Stimulated activated CD4-positive, alpha-beta T cell treated with anti-CD3 and anti-CD28 coated beads, Interleukin-15, amount 100 ng/mL, for 48 hours (primary cell): ENCODE data around the gene COL27A1.

Source experiments
- DNase-seq, 2 donors: peaks; one replicate each; pipeline ENCODE4 v3.0.0-alpha.2; 2020; ENCODE audit warnings: low read depth in 2 of 2

COL27A1 gene

GRCh38 chr9:114271556-114272510 is 116.5 kb downstream of the COL27A1 start:
- peak in 1 of 2 donors; percentile 7 for DNase-seq

GRCh38 chr9:114272739-114273431 is 117.5 kb downstream of the COL27A1 start:
- DNase-seq: no peak

- DNase-seq: no peak
Measured at GRCh38 chr9:114273461-114273881, 118.1 kb downstream of the COL27A1 start.

- DNase-seq: no peak
Measured at GRCh38 chr9:114274217-114274616, 118.9 kb downstream of the COL27A1 start.

GRCh38 chr9:114275246-114276004 is 120.1 kb downstream of the COL27A1 start:
- no peak for DNase-seq

GRCh38 chr9:114276908-114277821 is 121.8 kb downstream of the COL27A1 start:
- no peak for DNase-seq

GRCh38 chr9:114278356-114278755 is 123.0 kb downstream of the COL27A1 start:
- DNase-seq: no peak

GRCh38 chr9:114278881-114279570 is 123.7 kb downstream of the COL27A1 start:
- DNase-seq: no peak

- DNase-seq: no peak
Measured at GRCh38 chr9:114279693-114280092, 124.4 kb downstream of the COL27A1 start.

GRCh38 chr9:114280636-114281472 is 125.5 kb downstream of the COL27A1 start:
- DNase-seq: no peak

GRCh38 chr9:114281473-114282103 is 126.3 kb downstream of the COL27A1 start:
- no peak for DNase-seq

- no peak for DNase-seq
Measured at GRCh38 chr9:114282104-114282485, 126.8 kb downstream of the COL27A1 start.

- DNase-seq: no peak
Measured at GRCh38 chr9:114282507-114282906, 127.2 kb downstream of the COL27A1 start.

GRCh38 chr9:114282926-114283325 is 127.6 kb downstream of the COL27A1 start:
- DNase-seq: no peak

GRCh38 chr9:114283551-114284111 is 128.3 kb downstream of the COL27A1 start:
- DNase-seq: no peak

- no peak for DNase-seq
Measured at GRCh38 chr9:114284316-114285060, 129.2 kb downstream of the COL27A1 start.

GRCh38 chr9:114285166-114285867 is 130.0 kb downstream of the COL27A1 start:
- DNase-seq: no peak
